SK-N-SH (cell line): ENCODE measurements around the gene TSHZ3. TPM values are rescaled to one million over a fixed set of nuclear protein-coding genes. Genes with fewer than 3 reads are reported as not detected.
A peak's percentile ranks its signal among the peaks of the same experiment; 100 is the strongest.

ENCODE experiments used
- CTCF ChIA-PET: fragments of 300-600, 350-600 bp; formaldehyde crosslinking; extraction: SDS; loops from one replicate; lab custom pipeline; 2021; lab: Yijun Ruan, JAX
- POLR2A ChIA-PET: fragments of 350-600 bp; sonication (Branson Sonifier 250); formaldehyde crosslinking; extraction: SDS; loops from one replicate; lab custom pipeline; 2020; ENCODE audit warnings: antibody characterized with exemption, inconsistent platforms; lab: Yijun Ruan, JAX
- DNase-seq: peaks from one replicate; pipeline ENCODE4 v3.0.0; 2012
- H2AFZ ChIP-seq: fragments of 200-600 bp; sonication (generic); 2 replicates; pipeline ENCODE4 v1.8.1; 2016; ENCODE audit warnings: antibody characterized with exemption, mild to moderate bottlenecking, low read depth
- H3F3A ChIP-seq: fragments of 200-600 bp; sonication (generic); replicated peaks from 2 replicates; pipeline ENCODE3; 2016; ENCODE audit warnings: antibody characterized with exemption, mild to moderate bottlenecking; ENCODE audit not compliant: insufficient read depth
- H3K27ac ChIP-seq, 2 experiments: fragments of 200-500 bp in 1 of 2; fragments of 200-600 bp in 1 of 2; sonication (Bioruptor generic) in 1 of 2; sonication (generic), shearing (Covaris generic) in 1 of 2; 2 replicates each; pipeline versions ENCODE4 v1.5.1 to v1.6.1; 2014 to 2016; ENCODE audit warnings: low read depth in 2 of 2, inconsistent platforms in 1 of 2, low read length in 1 of 2, mild to moderate bottlenecking in 1 of 2, mixed read lengths in 1 of 2
- H3K27me3 ChIP-seq: fragments of 200-600 bp; sonication (generic), shearing (Covaris generic); 2 replicates; pipeline ENCODE4 v1.6.1; 2016; ENCODE audit warnings: mixed run types; ENCODE audit not compliant: insufficient read depth
- H3K36me3 ChIP-seq, 2 experiments: fragments of 200-500 bp in 1 of 2; fragments of 200-600 bp in 1 of 2; sonication (Bioruptor generic) in 1 of 2; sonication (generic) in 1 of 2; replicated peaks in 1 of 2; 2 replicates each; pipeline versions ENCODE3 to v1.5.1; 2014 to 2016; ENCODE audit warnings: low read length in 1 of 2, mild to moderate bottlenecking in 1 of 2; ENCODE audit not compliant: insufficient read depth in 2 of 2, control insufficient read depth in 1 of 2
- H3K4me1 ChIP-seq, 2 experiments: fragments of 200-500 bp in 1 of 2; fragments of 200-600 bp in 1 of 2; sonication (Bioruptor generic) in 1 of 2; sonication (generic), shearing (Covaris generic) in 1 of 2; 2 replicates each; pipeline versions ENCODE4 v1.5.1 to v1.6.1; 2014 to 2016; ENCODE audit warnings: low read depth in 1 of 2, low read length in 1 of 2, mixed run types in 1 of 2; ENCODE audit not compliant: insufficient read depth in 2 of 2, control insufficient read depth in 1 of 2
- H3K4me2 ChIP-seq: fragments of 200-600 bp; sonication (generic), shearing (Covaris generic); 2 replicates; pipeline ENCODE4 v1.6.1; 2017; ENCODE audit warnings: mixed run types
- H3K4me3 ChIP-seq, 2 experiments: fragments of 200-500 bp in 1 of 2; fragments of 200-600 bp in 1 of 2; sonication (Bioruptor generic) in 1 of 2; sonication (generic), shearing (Covaris generic) in 1 of 2; 2 replicates each; pipeline versions ENCODE4 v1.5.1 to v1.8.1; 2014 to 2016; ENCODE audit warnings: low read depth in 2 of 2, inconsistent platforms in 1 of 2, low read length in 1 of 2, mild to moderate bottlenecking in 1 of 2, mixed read lengths in 1 of 2, moderate library complexity in 1 of 2
- H3K79me2 ChIP-seq: fragments of 200-600 bp; sonication (generic); 2 replicates; pipeline ENCODE4 v1.8.1; 2017; ENCODE audit warnings: mild to moderate bottlenecking; ENCODE audit not compliant: insufficient read depth
- H3K9ac ChIP-seq: fragments of 200-600 bp; sonication (generic); 2 replicates; pipeline ENCODE4 v1.6.1; 2017; ENCODE audit warnings: mixed run types
- H3K9me2 ChIP-seq: fragments of 200-600 bp; sonication (generic); 2 replicates; pipeline ENCODE4 v1.6.1; 2017; ENCODE audit warnings: mixed run types
- H3K9me3 ChIP-seq: fragments of 200-600 bp; sonication (generic); 2 replicates; pipeline ENCODE4 v1.6.1; 2017; ENCODE audit warnings: mixed run types, mild to moderate bottlenecking, moderate library complexity
- H4K20me1 ChIP-seq: fragments of 200-600 bp; sonication (generic); 2 replicates; pipeline ENCODE4 v1.6.1; 2017; ENCODE audit warnings: mild to moderate bottlenecking, mixed run types; ENCODE audit not compliant: insufficient read depth
- CTCF ChIP-seq: fragments of 200-600 bp; sonication (generic); IDR thresholded peaks from 2 replicates; pipeline ENCODE4 v1.6.1; 2017; ENCODE audit warnings: antibody characterized with exemption, mild to moderate bottlenecking, moderate library complexity
- EZH2phosphoT487 ChIP-seq: fragments of 200-600 bp; sonication (generic); IDR thresholded peaks from 2 replicates; pipeline ENCODE4 v1.6.1; 2017; ENCODE audit warnings: low read depth, mixed run types, mild to moderate bottlenecking, antibody characterized with exemption, moderate library complexity, borderline replicate concordance
- FOSL2 ChIP-seq: IDR thresholded peaks from 2 replicates; pipeline ENCODE4 v1.4.0; 2012; ENCODE audit warnings: low read depth, mild to moderate bottlenecking, moderate library complexity, borderline replicate concordance
- RAD21 ChIP-seq: IDR thresholded peaks from 2 replicates; pipeline ENCODE4 v1.6.1; 2012; ENCODE audit warnings: mild to moderate bottlenecking, low read length
- REST ChIP-seq: IDR thresholded peaks from 2 replicates; pipeline ENCODE4 v1.6.1; 2012; ENCODE audit warnings: mild to moderate bottlenecking, low read depth, low read length, moderate library complexity
- RFX5 ChIP-seq: IDR thresholded peaks from 2 replicates; pipeline ENCODE4 v1.6.1; 2012; ENCODE audit warnings: mild to moderate bottlenecking, improper control_type of control experiment, low read length
- TEAD4 ChIP-seq: IDR thresholded peaks from 2 replicates; pipeline ENCODE4 v1.4.0; 2012; ENCODE audit warnings: mild to moderate bottlenecking, borderline replicate concordance; ENCODE audit not compliant: insufficient read depth
- USF2 ChIP-seq: fragments of 150-350 bp; IDR thresholded peaks from 2 replicates; pipeline ENCODE4 v1.6.1; 2017; ENCODE audit warnings: antibody characterized with exemption, low read length, low read depth, borderline replicate concordance
- WGBS: methylation state at CpG from one replicate; pipeline ENCODE4 v1.1.6; 2017; ENCODE audit warnings: low lambda C conversion rate; 5-methylcytosine and 5-hydroxymethylcytosine counted together
- polyA plus RNA-seq, 3 experiments: library from polyadenylated mRNA; depleted of rRNA; stranded (reverse); fragments of >200 nt; gene quantifications; 2 replicates each; pipeline ENCODE4 v1.2.3, GENCODE V29; 2012

The TSHZ3 gene
- polyA plus RNA-seq, 1 of the 3 experiments (the other 2 are of a cell fraction) = 3.3 TPM

GRCh38 chr19:31356587-31357314 is 7.5 kb upstream of the TSHZ3 start:
- H3K27me3 ChIP-seq = no peaks in the 10 kb centered on the region
- CTCF ChIA-PET = interaction anchor here (0.6 to 1.2 kb wide), 3 partner anchors 28 to 519 kb away, joined by 3 read pairs; no protein-coding TSS in a partner anchor
- no peak overlapping the region for H2AFZ ChIP-seq
- DNase-seq = peak; percentile 32
- H3K9me2 ChIP-seq = no peaks in the 10 kb centered on the region
- TF ChIP-seq EZH2phosphoT487 (no peak), FOSL2 (no peak), RFX5 (no peak), USF2 (no peak), CTCF (peak; percentile 20; the same call in 1 of the 2 replicates)
- no peak overlapping the region; a peak in 1 of 4 replicates for H3K4me3 ChIP-seq
- peaks cover 7 to 10% of the 10 kb centered on the region in 2 experiments; a peak in 1 of 4 replicates for H3K4me1 ChIP-seq
- no peak overlapping the region for H3K4me2 ChIP-seq
- WGBS = 91% methylated on average over 33 of the region's 33 CpGs
- H3K9me3 ChIP-seq = no peaks in the 10 kb centered on the region
- H3K79me2 ChIP-seq = peaks cover 16% of the 10 kb centered on the region
- no peaks in the 10 kb centered on the region for H3K36me3 ChIP-seq
- 0 out of 2 replicates have a peak, but pooled peaks cover 7% of the 10 kb centered on the region for H4K20me1 ChIP-seq
- no peak overlapping the region for H3K27ac ChIP-seq
- peaks cover 3% of the 10 kb centered on the region for H3F3A ChIP-seq
- POLR2A ChIA-PET = interaction anchor here (1.3 kb wide), 1 partner anchor 163 kb away, joined by 3 read pairs; no protein-coding TSS in a partner anchor
- no peak overlapping the region for H3K9ac ChIP-seq

- Histone ChIP-seq H3K9me2 (no peaks in the 10 kb centered on the region), H3K27ac (no peak overlapping the region), H3K9me3 (no peaks in the 10 kb centered on the region), H3K9ac (no peak overlapping the region), H3F3A (no peaks in the 10 kb centered on the region), H3K4me1 (peaks cover 8 to 12% of the 10 kb centered on the region in 2 experiments; a peak in 1 of 4 replicates), H3K27me3 (no peaks in the 10 kb centered on the region), H3K36me3 (no peaks in the 10 kb centered on the region), H3K79me2 (peaks cover 25% of the 10 kb centered on the region), H3K4me2 (no peak overlapping the region), H4K20me1 (0 out of 2 replicates have a peak, but pooled peaks cover 7% of the 10 kb centered on the region), H3K4me3 (no peak overlapping the region), H2AFZ (no peak overlapping the region)
- WGBS = 84% methylated on average over 22 of the region's 22 CpGs
- POLR2A ChIA-PET = no interaction called here
- TF ChIP-seq REST = no peak
- no peak for TF ChIP-seq RAD21
- TF ChIP-seq TEAD4 = no peak
- no peak for DNase-seq
- CTCF ChIA-PET = interaction anchor here (0.9 to 1.2 kb wide), 2 partner anchors 10 to 40 kb away, joined by 3 read pairs; no protein-coding TSS in a partner anchor
Measured at GRCh38 chr19:31355665-31356289, 6.5 kb upstream of the TSHZ3 start.
